Measurements from ENCODE around the gene SPATA2L. TPM values are rescaled to one million over a fixed set of nuclear protein-coding genes. Genes with fewer than 3 reads are reported as not detected.

The SPATA2L gene
- total and polyA plus RNA-seq, 10 of the 15 experiments (the other 5 are each of a cell fraction or from before 2014, with no cell fraction given), result 0.20 to 6.9 (median 3.9) TPM; not detected in 1

DNA sequence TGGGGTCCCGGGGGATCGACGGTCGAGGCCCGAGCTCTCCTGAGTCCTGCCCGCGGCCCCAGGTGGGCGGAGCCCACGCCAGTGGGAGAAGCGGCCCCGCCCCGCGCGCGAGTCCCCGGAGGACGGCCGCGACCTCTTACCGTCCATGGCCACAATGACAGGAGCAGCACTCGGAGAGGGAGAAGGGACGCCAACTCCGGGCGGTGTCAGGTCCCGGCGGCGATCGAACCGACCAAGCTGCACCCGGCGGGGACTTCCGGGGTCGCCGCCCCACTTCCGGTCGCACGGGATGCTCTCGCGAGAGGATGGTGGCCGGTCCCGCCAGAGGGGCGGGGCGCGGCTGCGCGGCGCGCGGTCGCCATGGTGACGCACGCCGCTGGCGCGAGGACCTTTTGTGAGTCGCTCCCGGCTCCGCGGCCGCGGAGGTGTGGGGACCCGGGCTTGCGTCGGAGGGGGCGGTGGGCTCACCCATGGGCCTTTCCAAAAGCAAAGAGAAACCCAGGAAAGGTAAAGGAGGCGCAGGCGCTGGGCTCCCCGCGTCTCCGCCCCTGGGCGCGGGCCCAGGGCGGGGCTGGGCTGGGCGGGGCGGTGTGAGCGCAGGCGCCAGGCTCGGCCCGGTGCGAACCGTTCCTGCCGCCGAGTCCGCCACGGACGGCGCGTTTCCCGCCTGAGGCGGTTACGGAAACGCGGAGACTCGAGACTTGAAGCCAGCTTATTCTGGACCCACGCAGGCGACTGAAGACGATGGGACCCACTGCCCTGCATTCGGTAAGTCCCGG is 43.9 kb downstream of the SPATA2L start, which contains the start of the genes CHMP1A and SPATA33 (continued):
- TF ChIP-seq, protein P1, sequence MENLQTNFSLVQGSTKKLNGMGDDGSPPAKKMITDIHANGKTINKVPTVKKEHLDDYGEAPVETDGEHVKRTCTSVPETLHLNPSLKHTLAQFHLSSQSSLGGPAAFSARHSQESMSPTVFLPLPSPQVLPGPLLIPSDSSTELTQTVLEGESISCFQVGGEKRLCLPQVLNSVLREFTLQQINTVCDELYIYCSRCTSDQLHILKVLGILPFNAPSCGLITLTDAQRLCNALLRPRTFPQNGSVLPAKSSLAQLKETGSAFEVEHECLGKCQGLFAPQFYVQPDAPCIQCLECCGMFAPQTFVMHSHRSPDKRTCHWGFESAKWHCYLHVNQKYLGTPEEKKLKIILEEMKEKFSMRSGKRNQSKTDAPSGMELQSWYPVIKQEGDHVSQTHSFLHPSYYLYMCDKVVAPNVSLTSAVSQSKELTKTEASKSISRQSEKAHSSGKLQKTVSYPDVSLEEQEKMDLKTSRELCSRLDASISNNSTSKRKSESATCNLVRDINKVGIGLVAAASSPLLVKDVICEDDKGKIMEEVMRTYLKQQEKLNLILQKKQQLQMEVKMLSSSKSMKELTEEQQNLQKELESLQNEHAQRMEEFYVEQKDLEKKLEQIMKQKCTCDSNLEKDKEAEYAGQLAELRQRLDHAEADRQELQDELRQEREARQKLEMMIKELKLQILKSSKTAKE (IDR thresholded peaks at IDR 0.05; ENCODE audit: low read depth, poor library complexity, severe bottlenecking), result no peak
- TF ChIP-seq IRF3 (IDR thresholded peaks at IDR 0.05) (no peak), FOS (IDR thresholded peaks at IDR 0.05; ENCODE audit: borderline replicate concordance, extremely low read depth, insufficient read length) (no peak), NFIC (IDR thresholded peaks at IDR 0.05; ENCODE audit: low read depth, low read length) (no peak), POLR2AphosphoS2 (IDR thresholded peaks at IDR 0.05; ENCODE audit: low read depth, low read length) (peak; percentile 72; the same call in 1 of the 2 replicates), ASH2L (IDR thresholded peaks at IDR 0.05; ENCODE audit: borderline replicate concordance, low read depth) (peak; percentile 71; the same call in 1 of the 2 replicates), CEBPB (IDR thresholded peaks at IDR 0.05; ENCODE audit: borderline replicate concordance in 1 of 2, low read depth in 2 of 2, low read length in 2 of 2) (no peak), BRCA1 (IDR thresholded peaks at IDR 0.05; ENCODE audit: low read depth, low read length) (peak; percentile 77), YY1 (IDR thresholded peaks at IDR 0.05; ENCODE audit: low read depth, low read length) (peak; percentile 66; the same call in 1 of the 2 replicates), TAF1 (IDR thresholded peaks at IDR 0.05; ENCODE audit: borderline replicate concordance, low read depth, low read length) (peak; percentile 83; the same call in 1 of the 2 replicates), BHLHE40 (IDR thresholded peaks at IDR 0.05; ENCODE audit: borderline replicate concordance in 1 of 2, low read depth in 2 of 2, low read length in 1 of 2) (peak in 1 of 2 experiments; percentile 63; a peak in 2 of 4 replicates), E2F4 (IDR thresholded peaks at IDR 0.05; ENCODE audit: low read depth, low read length) (no peak), RFX5 (IDR thresholded peaks at IDR 0.05; ENCODE audit: low read depth, low read length) (no peak), E2F8 (IDR thresholded peaks at IDR 0.05; ENCODE audit: low read depth, partially characterized antibody) (no peak), CHD2 (IDR thresholded peaks at IDR 0.05; ENCODE audit: borderline replicate concordance, low read depth, low read length) (peak; percentile 98), ESRRA (IDR thresholded peaks at IDR 0.05; ENCODE audit: low read length) (0 out of 2 replicates have a peak, but pooled peaks have one; percentile 9)
- TF ChIP-seq, protein P2, sequence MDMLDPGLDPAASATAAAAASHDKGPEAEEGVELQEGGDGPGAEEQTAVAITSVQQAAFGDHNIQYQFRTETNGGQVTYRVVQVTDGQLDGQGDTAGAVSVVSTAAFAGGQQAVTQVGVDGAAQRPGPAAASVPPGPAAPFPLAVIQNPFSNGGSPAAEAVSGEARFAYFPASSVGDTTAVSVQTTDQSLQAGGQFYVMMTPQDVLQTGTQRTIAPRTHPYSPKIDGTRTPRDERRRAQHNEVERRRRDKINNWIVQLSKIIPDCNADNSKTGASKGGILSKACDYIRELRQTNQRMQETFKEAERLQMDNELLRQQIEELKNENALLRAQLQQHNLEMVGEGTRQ (IDR thresholded peaks at IDR 0.05; ENCODE audit: borderline replicate concordance, low read depth, low read length), result no peak
- TF ChIP-seq, protein P3, sequence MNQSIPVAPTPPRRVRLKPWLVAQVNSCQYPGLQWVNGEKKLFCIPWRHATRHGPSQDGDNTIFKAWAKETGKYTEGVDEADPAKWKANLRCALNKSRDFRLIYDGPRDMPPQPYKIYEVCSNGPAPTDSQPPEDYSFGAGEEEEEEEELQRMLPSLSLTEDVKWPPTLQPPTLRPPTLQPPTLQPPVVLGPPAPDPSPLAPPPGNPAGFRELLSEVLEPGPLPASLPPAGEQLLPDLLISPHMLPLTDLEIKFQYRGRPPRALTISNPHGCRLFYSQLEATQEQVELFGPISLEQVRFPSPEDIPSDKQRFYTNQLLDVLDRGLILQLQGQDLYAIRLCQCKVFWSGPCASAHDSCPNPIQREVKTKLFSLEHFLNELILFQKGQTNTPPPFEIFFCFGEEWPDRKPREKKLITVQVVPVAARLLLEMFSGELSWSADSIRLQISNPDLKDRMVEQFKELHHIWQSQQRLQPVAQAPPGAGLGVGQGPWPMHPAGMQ (IDR thresholded peaks at IDR 0.05; ENCODE audit: borderline replicate concordance), result no peak
